ENCODE results near the gene PSPH. TPM values are rescaled to one million over a fixed set of nuclear protein-coding genes. Genes with fewer than 3 reads are reported as not detected.

PSPH gene
- total RNA-seq, 1 experiment from 2014 or later, result 129 TPM

DNA sequence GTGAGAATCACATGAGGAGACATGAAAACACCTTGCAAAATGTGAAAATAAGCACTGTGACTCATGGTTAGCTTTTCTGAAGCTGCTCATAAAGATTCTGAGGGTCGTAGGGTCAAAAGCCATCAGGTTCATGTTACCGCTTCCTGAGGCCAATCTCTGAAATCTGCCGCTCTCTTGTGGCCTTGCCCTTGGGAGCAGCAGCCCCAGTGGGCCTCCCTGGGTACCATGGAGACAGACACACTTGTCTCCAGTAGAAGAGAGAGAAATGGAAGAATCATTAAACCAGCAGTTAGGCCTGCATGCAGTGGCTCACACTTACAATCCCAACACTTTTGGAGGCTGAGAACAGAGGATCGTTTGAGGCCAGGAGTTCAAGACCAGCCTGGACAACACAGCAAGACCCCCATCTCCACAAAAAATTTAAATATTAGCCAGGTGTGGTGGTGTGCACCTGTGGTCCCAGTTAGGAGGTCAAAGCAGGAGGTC is 44.0 kb downstream of the PSPH start:
- no peak for DNase-seq (ENCODE audit: low read depth)

DNA sequence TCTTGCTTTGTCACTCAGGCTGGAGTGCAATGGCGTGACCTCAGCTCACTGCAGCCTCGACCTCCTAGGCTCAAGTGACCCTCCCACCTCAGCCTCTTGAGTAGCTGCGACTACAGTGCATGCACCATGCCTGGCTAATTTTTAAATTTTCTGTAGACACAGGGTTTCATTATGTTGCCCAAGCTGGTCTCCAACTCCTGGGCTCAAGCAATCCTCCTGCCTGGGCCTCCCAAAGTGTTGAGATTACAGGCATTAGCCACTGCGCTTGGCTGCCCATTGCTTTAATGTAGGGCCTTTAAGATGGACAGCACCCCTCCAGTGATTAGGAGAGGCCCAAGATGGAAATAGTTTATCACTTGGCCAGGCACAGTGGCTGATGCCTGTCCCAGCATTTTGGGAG is 47.5 kb downstream of the PSPH start:
- DNase-seq (ENCODE audit: low read depth), result no peak

DNA sequence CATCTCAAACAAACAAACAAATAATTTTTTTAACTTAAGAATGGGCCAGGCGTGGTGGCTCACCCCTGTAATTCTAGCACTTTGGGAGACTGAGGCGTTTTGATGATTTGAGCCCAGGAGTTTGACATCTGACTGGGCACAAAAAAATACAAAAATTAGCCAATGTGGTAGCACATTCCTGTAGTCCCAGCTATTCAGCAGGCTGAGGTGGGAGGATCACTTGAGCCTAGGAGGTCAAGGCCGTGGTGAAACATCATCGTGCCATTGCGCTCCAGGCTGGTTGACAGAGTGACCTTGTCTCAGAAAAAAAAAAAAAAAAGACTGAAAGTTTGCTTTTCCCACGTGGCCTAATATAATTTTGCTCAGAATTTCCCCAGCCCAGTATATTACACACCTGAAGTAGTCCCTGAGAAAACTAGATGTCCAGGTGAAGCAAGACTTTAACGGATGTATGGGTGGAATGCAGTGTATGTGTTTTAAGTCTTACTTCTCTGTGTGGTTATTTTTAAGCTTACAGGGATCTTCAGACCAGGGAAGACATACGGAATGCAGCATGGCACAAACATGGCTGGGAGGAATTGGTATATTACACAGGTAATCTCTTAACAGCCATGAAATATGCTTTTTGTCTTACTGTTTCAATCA is 54.3 kb downstream of the PSPH start:
- no peak for DNase-seq (ENCODE audit: low read depth)

DNA sequence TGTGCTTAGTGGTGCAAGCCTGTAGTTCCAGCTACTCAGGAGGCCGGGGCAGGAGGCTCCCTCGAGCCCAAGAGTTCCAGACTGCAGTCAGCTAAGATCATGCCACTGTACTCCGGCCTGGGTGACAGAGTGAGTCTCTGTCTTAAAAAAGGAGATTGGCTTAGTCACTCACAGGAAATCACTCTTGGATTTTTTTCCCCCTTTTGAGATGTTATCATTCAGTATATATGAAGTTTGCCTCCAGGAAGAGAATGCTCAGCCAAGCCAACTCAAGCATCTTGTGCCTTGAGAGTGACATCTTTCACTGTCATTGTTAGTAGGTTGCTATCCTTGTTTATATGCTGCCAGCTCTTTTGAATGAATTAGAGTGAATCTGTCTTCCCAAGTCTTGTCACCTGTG is 58.9 kb downstream of the PSPH start:
- no peak for DNase-seq (ENCODE audit: low read depth)

DNA sequence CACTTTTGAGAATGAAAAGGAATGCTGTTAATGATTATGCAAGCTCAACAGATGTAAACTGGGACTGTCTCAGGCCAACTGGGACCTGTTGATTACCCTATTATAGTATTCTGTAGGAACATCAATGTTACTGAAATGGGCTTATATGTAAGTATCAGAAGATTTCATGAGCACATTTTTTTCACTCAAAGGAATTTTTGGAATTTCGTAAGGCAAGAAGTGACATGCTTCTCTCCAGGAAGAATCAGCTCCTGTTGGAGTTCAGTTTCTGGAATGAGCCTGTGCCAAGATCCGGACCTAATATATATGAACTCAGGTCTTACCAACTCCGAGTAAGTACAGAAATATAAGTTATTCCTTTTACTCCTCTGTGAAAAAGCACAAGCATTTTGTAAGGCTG is 67.7 kb downstream of the PSPH start:
- DNase-seq (ENCODE audit: low read depth), result no peak

DNA sequence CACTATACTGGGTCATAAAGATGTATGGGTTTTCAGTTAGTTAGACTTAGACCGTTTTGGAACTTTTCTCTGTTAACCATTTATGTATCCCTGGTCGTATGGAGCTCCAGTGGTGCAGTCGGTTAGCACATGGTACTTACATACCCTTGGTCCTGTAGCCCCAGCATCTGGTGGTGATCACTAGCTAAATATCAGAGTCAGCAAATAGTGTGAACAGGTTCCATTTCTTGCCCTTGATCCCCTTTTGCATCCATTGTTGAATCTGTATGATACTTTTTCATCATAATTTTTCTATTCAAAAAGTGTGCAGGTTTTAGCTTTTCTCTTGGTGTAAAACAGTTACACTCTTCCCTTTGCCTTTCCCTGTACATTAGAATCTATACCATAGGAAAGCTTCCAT is 71.0 kb downstream of the PSPH start:
- no peak for DNase-seq (ENCODE audit: low read depth)

DNA sequence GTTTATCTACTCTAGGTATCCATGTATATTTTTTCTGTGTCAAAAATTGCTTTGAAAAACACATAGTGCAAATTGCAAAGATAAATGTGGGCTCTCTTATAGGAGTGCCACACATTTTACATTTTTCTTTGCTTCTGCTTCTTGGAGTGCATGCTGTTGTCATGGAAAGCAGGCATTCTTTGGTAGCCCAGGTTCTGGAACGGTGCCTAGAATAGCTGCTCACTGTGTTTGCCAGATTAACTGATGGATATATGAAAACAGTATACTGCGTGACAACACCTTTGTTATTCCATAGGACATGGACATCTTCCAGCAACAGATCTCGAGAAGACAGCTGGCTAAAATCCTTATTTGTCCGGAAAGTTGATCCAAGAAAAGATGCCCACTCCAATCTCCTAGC is 73.4 kb downstream of the PSPH start:
- DNase-seq (ENCODE audit: low read depth), result peak; percentile 90

DNA sequence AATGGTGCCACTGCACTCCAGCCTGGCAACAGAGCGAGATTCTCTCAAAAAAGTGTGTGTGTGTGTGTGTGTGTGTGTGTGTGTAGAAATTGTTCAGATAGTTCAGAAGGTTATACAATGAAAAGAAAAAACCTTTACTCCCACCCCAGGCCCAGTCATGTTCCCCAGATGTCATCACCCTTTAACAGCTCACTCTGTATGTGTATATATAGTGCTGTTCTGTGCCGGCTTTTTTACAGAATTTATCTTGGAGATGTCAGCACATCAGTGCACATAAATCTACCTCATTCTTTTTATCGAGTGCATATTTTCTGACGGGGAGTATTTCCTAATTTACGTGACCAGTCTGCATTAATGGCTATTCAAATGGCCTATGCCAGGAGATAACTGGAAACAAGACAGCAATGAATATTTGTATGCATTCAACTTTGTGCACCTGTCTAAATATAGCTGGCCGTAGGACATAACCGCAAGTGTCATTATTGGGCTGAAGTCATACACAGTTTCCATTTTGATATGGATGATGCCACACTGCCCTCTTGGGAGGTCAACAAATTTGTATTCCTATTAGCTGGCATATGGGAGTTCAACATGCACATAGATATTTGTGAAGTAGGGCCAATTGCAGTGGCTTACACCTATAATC is 75.1 kb downstream of the PSPH start:
- DNase-seq (ENCODE audit: low read depth), result no peak

DNA sequence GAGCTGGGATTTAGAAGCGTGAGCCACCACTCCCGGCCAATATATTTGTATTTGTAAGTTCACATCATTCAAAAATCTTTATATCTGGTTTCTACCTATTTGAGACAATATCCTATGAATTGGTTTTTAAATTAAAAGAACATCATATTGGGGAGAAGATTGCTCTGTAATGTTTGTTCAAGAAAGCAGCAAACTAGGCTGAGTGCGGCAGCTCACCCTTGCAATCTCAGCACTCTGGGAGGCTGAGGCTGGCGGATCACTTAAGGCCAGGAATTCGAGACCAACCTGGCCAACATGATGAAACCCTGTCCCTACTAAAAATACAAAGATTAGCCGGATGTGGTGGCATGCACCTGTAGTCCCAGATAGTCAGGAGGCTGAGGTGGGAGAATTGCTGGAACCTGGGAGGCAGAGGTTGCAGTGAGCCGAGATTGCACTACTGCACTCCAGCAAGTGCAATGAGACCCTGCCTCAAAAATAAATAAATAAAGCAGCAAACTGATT is 77.4 kb downstream of the PSPH start:
- DNase-seq (ENCODE audit: low read depth), result no peak

DNA sequence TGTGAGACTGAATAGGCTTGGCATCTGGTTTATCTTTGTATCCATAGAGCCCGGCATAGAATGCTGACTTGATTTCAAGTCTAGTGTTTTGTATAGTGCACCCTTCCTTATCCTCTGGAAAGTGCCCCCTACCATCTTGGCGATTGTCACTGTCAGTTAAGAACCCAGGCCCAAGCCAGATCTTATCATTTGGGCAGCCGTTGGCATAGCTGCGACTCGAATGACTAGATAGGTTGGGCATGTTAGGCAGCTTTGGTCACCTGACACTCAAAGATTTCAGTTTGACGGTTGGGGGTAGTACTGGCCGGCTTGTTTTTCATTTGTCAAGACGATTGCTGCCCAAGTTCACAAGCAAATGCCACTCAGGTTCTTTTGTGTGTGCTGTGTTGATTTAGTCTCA is 80.3 kb downstream of the PSPH start:
- DNase-seq (ENCODE audit: low read depth), result no peak

DNA sequence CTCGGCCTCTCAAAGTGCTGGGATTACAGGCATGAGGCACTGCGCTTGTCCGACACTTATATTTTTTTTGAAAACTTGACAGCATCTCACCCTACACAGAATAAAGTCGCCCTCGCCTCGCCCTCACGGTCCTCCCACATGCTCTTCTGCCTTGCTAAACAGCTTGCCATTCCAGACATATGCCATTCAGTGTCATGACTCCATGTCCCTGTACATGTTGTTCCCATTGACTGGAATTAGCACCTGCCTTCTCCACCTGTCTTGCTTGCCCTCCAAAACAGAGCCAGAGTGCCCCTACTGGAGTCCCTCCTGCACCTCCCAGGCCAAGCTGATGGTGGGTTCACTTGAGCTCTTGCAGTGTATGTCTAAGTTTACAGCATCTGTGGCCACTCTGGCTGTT is 80.7 kb downstream of the PSPH start:
- DNase-seq (ENCODE audit: low read depth), result no peak

DNA sequence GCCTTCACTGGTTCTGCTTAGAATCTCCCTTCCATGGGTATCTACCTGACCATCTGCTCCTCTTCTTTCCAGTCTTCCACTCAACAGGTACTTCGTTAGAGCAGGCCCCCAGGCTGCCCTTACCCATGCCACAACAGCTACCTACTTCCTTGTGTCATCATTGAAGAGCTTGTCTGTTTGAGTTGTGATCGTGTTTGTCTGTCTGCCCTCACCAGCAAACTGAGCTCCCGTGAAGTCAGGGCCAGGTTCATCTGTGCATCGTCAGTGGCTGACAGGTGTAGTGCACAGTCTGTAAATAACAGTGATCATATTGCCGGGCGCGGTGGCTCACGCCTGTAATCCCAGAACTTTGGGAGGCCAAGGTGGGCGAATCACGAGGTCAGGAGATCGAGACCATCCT is 81.9 kb downstream of the PSPH start:
- DNase-seq (ENCODE audit: low read depth), result no peak

DNA sequence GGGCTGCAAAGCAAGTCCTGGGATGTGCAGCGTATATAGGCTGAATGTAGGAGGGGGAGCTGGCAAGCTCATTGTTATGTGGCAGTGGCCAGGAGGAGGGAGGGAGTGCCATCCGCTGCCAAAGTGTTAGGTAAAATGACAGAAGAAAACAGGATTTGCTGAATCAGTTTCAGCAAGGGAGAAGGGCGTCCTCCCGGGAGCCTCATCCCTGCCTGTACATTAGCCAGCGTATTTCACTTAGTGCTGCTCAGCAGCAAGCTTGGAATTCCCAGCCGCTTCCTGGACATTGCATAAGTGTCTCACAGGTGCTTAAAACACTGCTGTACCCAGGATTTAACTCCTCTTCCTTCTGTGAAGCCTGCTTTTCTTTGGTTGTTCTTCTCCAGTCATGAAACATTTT is 84.4 kb downstream of the PSPH start:
- DNase-seq (ENCODE audit: low read depth), result no peak

DNA sequence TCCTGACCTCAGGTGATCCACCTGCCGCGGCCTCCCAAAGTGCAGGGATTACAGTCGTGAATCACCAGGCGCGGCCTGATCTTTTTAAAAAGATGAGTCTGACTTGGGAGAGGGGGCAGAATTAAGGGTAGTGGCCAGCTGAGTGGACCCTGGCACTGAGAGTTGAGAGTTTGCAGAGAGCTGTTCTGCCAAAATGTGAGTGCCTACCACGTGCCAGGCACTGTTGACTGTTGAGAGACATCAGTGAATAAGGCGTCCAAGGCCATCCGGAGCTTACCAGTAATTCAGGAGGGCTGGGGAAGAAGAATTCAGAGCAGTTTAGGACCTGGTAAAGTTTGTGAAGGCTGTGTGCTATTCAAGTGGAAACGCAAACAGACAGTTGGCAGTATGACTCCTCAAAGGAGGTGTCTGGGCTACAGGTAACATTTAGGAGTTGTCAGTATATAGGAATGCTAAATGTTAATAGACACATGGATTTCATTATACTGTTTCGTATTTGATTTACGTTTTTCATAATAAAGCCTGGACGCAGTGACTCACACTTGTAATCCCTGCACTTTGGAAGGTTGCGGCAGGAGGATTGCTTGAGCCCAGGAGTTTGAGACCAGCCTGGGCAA is 85.3 kb downstream of the PSPH start:
- peak; percentile 24 for DNase-seq (ENCODE audit: low read depth)

DNA sequence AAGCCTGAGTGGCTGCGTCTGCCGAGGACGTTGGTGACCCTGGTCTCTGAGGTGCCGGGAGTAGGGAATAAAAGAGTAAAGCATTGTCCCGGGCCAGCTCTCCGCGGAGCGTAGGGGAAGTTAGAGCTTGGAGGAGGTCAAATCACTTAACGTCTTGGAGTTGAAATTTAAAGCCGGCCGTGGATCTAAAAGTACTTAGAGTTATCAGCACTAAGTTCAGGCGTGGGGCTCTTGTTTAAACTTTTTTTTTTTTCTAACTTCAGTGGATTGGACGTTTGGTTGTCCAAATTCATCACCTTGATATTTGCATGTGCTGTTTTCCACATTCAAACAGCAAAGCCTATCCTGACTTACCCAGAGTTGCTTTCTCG is 86.2 kb downstream of the PSPH start:
- DNase-seq (ENCODE audit: low read depth), result no peak

DNA sequence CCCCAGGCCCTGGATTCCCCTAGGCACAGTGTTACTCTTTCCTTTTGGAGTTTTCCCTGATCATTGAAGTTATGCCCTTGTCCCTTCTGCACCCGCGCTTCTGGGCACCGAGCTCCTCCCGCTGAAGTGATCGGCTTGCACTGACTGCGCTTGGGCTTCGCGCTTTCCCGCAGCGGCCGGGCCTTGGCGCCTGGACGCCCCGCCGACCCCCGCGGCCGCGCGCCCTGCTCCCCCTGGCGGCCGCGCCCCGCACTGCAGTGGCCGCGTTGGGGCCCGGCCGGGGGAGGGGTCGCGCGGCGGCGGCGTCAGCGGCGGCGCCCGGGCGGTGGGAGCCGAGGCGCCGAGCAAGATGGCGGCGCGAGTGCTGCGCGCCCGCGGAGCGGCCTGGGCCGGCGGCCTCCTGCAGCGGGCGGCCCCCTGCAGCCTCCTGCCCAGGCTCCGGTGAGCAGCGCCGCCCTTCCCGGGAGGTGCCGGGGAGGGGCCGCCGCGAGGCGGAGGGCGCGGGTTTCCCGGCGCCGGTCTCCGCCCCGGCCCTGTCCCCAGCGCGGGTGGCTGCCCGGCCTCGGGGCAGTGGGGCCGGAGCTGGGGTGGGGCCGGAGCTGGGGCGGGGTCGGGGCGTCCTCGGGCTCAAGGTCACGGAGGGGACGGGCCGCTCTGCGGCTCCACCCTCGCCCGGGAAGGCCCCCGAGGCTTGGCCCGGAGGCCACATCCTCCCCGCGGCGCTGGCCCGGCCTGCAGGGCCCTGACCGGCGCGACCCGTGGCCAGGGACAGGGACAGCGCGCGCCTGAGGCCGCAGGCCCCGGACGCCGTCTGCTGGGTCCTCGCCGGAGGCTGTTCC is 86.8 kb downstream of the PSPH start, which contains the start of gene NIPSNAP2:
NIPSNAP2 (plus strand) TSS at position 325 of the 839 bp plus-strand sequence; CDS start at position 350, 25 bp downstream.
- peak; percentile 89 for DNase-seq (ENCODE audit: low read depth)

DNA sequence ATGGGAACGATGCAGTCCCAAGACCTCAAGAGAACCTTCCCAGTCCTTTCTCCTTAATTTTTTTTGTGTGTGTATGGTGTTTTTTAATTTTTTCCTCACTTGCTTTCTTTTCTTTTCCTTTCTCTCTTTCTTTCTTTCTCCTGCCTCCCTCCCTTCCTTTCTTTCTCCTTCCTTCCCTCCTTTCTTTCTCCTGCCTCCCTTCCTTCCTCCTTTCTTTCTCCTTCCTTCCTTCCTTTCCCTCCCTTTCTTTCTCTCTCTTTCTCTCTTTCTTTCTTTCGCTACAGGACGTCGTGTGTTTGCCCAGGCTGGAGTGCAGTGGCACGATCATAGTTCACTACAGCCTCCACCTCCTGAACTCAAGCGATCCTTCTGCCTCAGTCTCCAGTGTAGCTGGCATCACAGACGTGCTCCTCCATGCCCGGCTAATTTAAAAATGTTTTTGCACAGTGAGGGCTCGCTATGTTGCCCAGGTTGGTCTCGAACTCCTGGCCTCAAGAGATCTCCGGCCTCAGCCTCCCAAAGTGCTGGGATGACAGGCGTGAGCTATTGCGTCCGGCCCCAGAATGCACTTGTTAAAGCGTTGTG is 87.6 kb downstream of the PSPH start:
- DNase-seq (ENCODE audit: low read depth), result no peak

DNA sequence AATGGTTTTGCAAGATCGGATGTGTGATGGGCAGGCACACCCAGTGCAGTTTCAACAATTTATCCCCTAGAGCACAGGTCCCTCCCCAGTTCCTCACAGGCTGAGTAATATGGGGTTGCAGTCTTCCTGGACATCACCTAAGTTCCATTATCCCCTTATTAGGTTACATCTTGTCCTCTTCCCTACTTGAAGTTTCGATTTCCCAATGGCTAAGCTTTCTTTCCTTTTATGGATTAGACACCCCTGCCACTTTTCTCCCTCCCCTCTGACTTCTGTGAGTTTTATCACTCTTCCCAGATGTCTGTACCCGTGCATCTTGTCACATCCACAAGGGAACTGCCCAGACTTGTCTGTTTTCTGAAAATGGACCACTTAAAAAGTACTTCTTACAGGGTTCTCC is 89.2 kb downstream of the PSPH start:
- DNase-seq (ENCODE audit: low read depth), result no peak
